ENCODE data around the gene CACNA2D1.

- TF ChIP-seq ZNF512 (tag; IDR thresholded peaks at IDR 0.05) (no peak), EP300 (IDR thresholded peaks at IDR 0.05; ENCODE audit: low read length) (no peak), ZNF347 (CRISPR knock-in tag; IDR thresholded peaks at IDR 0.05; ENCODE audit: low read depth) (no peak), CEBPB (tag; IDR thresholded peaks at IDR 0.05) (no peak), XRCC5 (IDR thresholded peaks at IDR 0.05; ENCODE audit: low read depth, low read length) (no peak), ZBTB1 (CRISPR knock-in tag; IDR thresholded peaks at IDR 0.05; ENCODE audit: borderline replicate concordance, low read depth) (no peak)
Observed at GRCh38 chr7:82124445-82124844, 319.1 kb downstream of the CACNA2D1 start.

Measured in K562 (cell line).